Endothelial cell of umbilical vein (primary cell): Measurements from ENCODE around the gene GZF1. TPM values are rescaled to one million over a fixed set of nuclear protein-coding genes. Genes with fewer than 3 reads are reported as not detected.

Experiments
- BruUV-seq: library from RNA; stranded (reverse); fragments of 400-500 nt; replicated peaks from 2 replicates; lab custom pipeline; 2021; lab: Mats Ljungman, UMichigan
- CTCF ChIA-PET: fragments of 300-600, 350-600 bp; sonication (Branson Sonifier 250); formaldehyde crosslinking; loops from one replicate; lab custom pipeline; 2021; ENCODE audit warnings: antibody characterized with exemption, inconsistent platforms; lab: Charles Lee
- POLR2A ChIA-PET: fragments of 300-600, 350-600 bp; sonication (Branson Sonifier 250); formaldehyde crosslinking; loops from one replicate; lab custom pipeline; 2021; ENCODE audit warnings: antibody characterized with exemption, inconsistent platforms; lab: Charles Lee
- DNase-seq: peaks from one replicate; pipeline ENCODE4 v3.0.0-alpha.2; 2011; ENCODE audit warnings: low read depth, low spot score
- FAIRE-seq: peaks from 2 replicates; lab custom pipeline; 2011; peaks lifted over from hg19 to GRCh38; lab: Jason Lieb, UNC
- H2AFZ ChIP-seq: 2 replicates; pipeline ENCODE4 v1.6.0; 2012; ENCODE audit warnings: low read depth, low read length, control low read depth, inconsistent platforms
- H3K27ac ChIP-seq: 2 replicates; pipeline ENCODE4 v1.5.1; 2011; ENCODE audit warnings: low read depth, mild to moderate bottlenecking, control low read depth, low read length, moderate library complexity; ENCODE audit not compliant: insufficient read depth
- H3K27me3 ChIP-seq, 2 experiments: 2 replicates each; pipeline versions ENCODE4 v1.6.0 to v1.6.1; 2011; ENCODE audit warnings: low read length in 2 of 2, mixed read lengths in 1 of 2; ENCODE audit not compliant: control insufficient read depth in 2 of 2, insufficient read depth in 2 of 2
- H3K36me3 ChIP-seq, 2 experiments: 2 replicates in 1 of 2; 3 replicates in 1 of 2; pipeline ENCODE4 v1.5.1; 2011; ENCODE audit warnings: low read length in 2 of 2, mild to moderate bottlenecking in 1 of 2, moderate library complexity in 1 of 2; ENCODE audit not compliant: control insufficient read depth in 2 of 2, insufficient read depth in 2 of 2; ENCODE audit errors: extremely low read depth in 1 of 2
- H3K4me1 ChIP-seq: 3 replicates; pipeline ENCODE4 v1.5.1; 2011; ENCODE audit warnings: mild to moderate bottlenecking, low read length; ENCODE audit not compliant: control insufficient read depth, insufficient read depth; ENCODE audit errors: extremely low read depth
- H3K4me2 ChIP-seq: 2 replicates; pipeline ENCODE4 v1.6.1; 2011; ENCODE audit warnings: low read length, control low read depth, mixed read lengths; ENCODE audit not compliant: insufficient read depth
- H3K4me3 ChIP-seq, 3 experiments: fragments of 200-600 bp in 1 of 3; sonication (generic), shearing (Covaris generic) in 1 of 3; replicated peaks in 1 of 3; 2 replicates each; pipeline ENCODE4 v1.5.1; 2011 to 2016; ENCODE audit warnings: control low read depth in 3 of 3, low read length in 3 of 3, mild to moderate bottlenecking in 2 of 3, inconsistent platforms in 1 of 3, low read depth in 1 of 3, moderate library complexity in 1 of 3; ENCODE audit not compliant: insufficient read depth in 1 of 3
- H3K79me2 ChIP-seq: 2 replicates; pipeline ENCODE4 v1.6.0; 2012; ENCODE audit warnings: low read length, inconsistent platforms; ENCODE audit not compliant: control insufficient read depth, insufficient read depth
- H3K9ac ChIP-seq: replicated peaks from 2 replicates; pipeline ENCODE3; 2011; ENCODE audit warnings: low read length, control low read depth; ENCODE audit not compliant: insufficient read depth; ENCODE audit errors: extremely low read depth
- H3K9me1 ChIP-seq: replicated peaks from 3 replicates; pipeline ENCODE4 v1.6.0; 2011; ENCODE audit warnings: mild to moderate bottlenecking, low read length; ENCODE audit not compliant: control insufficient read depth, insufficient read depth; ENCODE audit errors: extremely low read depth
- H3K9me3 ChIP-seq: replicated peaks from 2 replicates; pipeline ENCODE4 v1.5.1; 2012; ENCODE audit warnings: low read length, inconsistent platforms; ENCODE audit not compliant: control insufficient read depth, insufficient read depth
- H4K20me1 ChIP-seq: replicated peaks from 2 replicates; pipeline ENCODE3; 2011; ENCODE audit warnings: mild to moderate bottlenecking, low read length; ENCODE audit not compliant: control insufficient read depth, insufficient read depth; ENCODE audit errors: extremely low read depth
- EZH2 ChIP-seq: IDR thresholded peaks from 2 replicates; pipeline ENCODE4 v1.6.1; 2012; ENCODE audit warnings: borderline replicate concordance, low read depth, mild to moderate bottlenecking, moderate library complexity, low read length, inconsistent platforms; ENCODE audit not compliant: severe bottlenecking
- FOS ChIP-seq: IDR thresholded peaks from 2 replicates; pipeline ENCODE4 v1.6.1; 2011; ENCODE audit warnings: mild to moderate bottlenecking, low read length, moderate library complexity, borderline replicate concordance; ENCODE audit not compliant: insufficient read depth
- GATA2 ChIP-seq: IDR thresholded peaks from 2 replicates; pipeline ENCODE4 v1.7.0; 2011; ENCODE audit warnings: low read depth, mild to moderate bottlenecking, moderate library complexity, mixed read lengths, low read length; ENCODE audit not compliant: insufficient read length, insufficient read depth
- JUN ChIP-seq: IDR thresholded peaks from 2 replicates; pipeline ENCODE4 v1.6.1; 2011; ENCODE audit warnings: borderline replicate concordance, low read depth; ENCODE audit not compliant: insufficient read length, insufficient read depth
- MAX ChIP-seq: IDR thresholded peaks from 2 replicates; pipeline ENCODE4 v1.6.1; 2011; ENCODE audit not compliant: insufficient read depth, insufficient read length
- MYC ChIP-seq: IDR thresholded peaks from one replicate; pipeline ENCODE4 v1.6.1; 2011; ENCODE audit warnings: mild to moderate bottlenecking, low read depth, low read length
- POLR2A ChIP-seq: IDR thresholded peaks from 2 replicates; pipeline ENCODE4 v1.6.1; 2012; ENCODE audit warnings: low read depth, mild to moderate bottlenecking, control low read depth, low read length
- POLR2AphosphoS5 ChIP-seq: IDR thresholded peaks from 2 replicates; pipeline ENCODE4 v1.6.1; 2012; ENCODE audit warnings: low read depth, mild to moderate bottlenecking, control low read depth, low read length, moderate library complexity; ENCODE audit not compliant: insufficient read depth
- dilution Hi-C: fragments of 300-500 bp; cut with MboI; formaldehyde crosslinking; loops from one replicate; pipeline ENCODE4 v1.15.0; 2019; ENCODE audit warnings: low sequenced_read_pairs; ENCODE audit not compliant: extremely low pct_ligation_motif_present
- intact Hi-C: fragments of 100-400 bp; cut with micrococcal nuclease; formaldehyde crosslinking; loops from one replicate; pipeline ENCODE4 v1.10.0; 2022
- polyA plus RNA-seq, 4 experiments: library from polyadenylated mRNA; depleted of rRNA in 3 of 4; stranded (reverse) in 3 of 4; unstranded in 1 of 4; fragments of >200 nt; gene quantifications; 2 replicates each; pipeline versions ENCODE4 v1.2.1 to v1.2.3, GENCODE V29; 2011 to 2012; ENCODE audit warnings: missing spikeins in 1 of 4
- total RNA-seq: library from RNA; stranded (reverse); gene quantifications from 2 replicates; pipeline ENCODE4 v1.2.3, GENCODE V29; 2021
- TF ChIP-seq, protein P1 (sequence below), 2 donors: IDR thresholded peaks; 1 replicate in 1 of 2; 2 replicates in 1 of 2; pipeline ENCODE4 v1.5.1; 2011; ENCODE audit warnings: low read length in 2 of 2, mild to moderate bottlenecking in 2 of 2, moderate library complexity in 2 of 2, control low read depth in 1 of 2, inconsistent platforms in 1 of 2, low read depth in 1 of 2; ENCODE audit not compliant: insufficient read depth in 1 of 2; ENCODE audit errors: extremely low read depth in 1 of 2

Gene GZF1
- total and polyA plus RNA-seq, 2 donors (not counting 3 experiments of a cell fraction or from before 2014, with no cell fraction given) = 9.7 to 10.0 TPM

GRCh38 chr20:23332467-23332866, 29.5 kb upstream of the GZF1 start:
- no TSS peak for BruUV-seq
- Histone ChIP-seq H3K27ac (no peak overlapping the region), H3K27me3 (no peaks in the 10 kb centered on the region), H3K4me2 (peak overlapping the region; percentile 31), H3K9ac (no peak overlapping the region), H3K79me2 (no peaks in the 10 kb centered on the region), H3K4me1 (peaks cover 9% of the 10 kb centered on the region), H3K9me1 (no peaks in the 10 kb centered on the region), H3K9me3 (no peaks in the 10 kb centered on the region), H4K20me1 (no peaks in the 10 kb centered on the region), H3K36me3 (no peaks in the 10 kb centered on the region), H2AFZ (no peak overlapping the region), H3K4me3 (no peak overlapping the region)
- ChIA-PET POLR2A (no interaction called here), CTCF (interaction anchor here (0.9 to 1.8 kb wide), 12 partner anchors 9 to 994 kb away, joined by 3 to 7 read pairs (median 4); no protein-coding TSS in a partner anchor)
- DNase-seq = no peak
- FAIRE-seq = no peak
- TF ChIP-seq, protein P1, sequence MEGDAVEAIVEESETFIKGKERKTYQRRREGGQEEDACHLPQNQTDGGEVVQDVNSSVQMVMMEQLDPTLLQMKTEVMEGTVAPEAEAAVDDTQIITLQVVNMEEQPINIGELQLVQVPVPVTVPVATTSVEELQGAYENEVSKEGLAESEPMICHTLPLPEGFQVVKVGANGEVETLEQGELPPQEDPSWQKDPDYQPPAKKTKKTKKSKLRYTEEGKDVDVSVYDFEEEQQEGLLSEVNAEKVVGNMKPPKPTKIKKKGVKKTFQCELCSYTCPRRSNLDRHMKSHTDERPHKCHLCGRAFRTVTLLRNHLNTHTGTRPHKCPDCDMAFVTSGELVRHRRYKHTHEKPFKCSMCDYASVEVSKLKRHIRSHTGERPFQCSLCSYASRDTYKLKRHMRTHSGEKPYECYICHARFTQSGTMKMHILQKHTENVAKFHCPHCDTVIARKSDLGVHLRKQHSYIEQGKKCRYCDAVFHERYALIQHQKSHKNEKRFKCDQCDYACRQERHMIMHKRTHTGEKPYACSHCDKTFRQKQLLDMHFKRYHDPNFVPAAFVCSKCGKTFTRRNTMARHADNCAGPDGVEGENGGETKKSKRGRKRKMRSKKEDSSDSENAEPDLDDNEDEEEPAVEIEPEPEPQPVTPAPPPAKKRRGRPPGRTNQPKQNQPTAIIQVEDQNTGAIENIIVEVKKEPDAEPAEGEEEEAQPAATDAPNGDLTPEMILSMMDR (IDR thresholded peaks at IDR 0.05; ENCODE audit: extremely low read depth in 1 of 2, insufficient read depth in 1 of 2, low read depth in 1 of 2, low read length in 2 of 2) = no peak
- TF ChIP-seq MAX (no peak), GATA2 (no peak), JUN (no peak), MYC (no peak), FOS (no peak), POLR2AphosphoS5 (no peak), EZH2 (no peak), POLR2A (no peak)
- intact Hi-C loops (no loop called here), dilution Hi-C loops (no loop called here)
